Measurements from ENCODE around the gene KCNA3. TPM values are rescaled to one million over a fixed set of nuclear protein-coding genes. Genes with fewer than 3 reads are reported as not detected.
A peak's percentile ranks its signal among the peaks of the same experiment; 100 is the strongest.

The KCNA3 gene
- total and polyA plus RNA-seq, 2 donors = 4.6 to 22.9 TPM

GRCh38 chr1:110688514-110688913, 13.8 kb upstream of the KCNA3 start:
- Histone ChIP-seq H3K27me3 (ENCODE audit: control insufficient read depth in 2 of 2, insufficient read depth in 1 of 2, low read length in 1 of 2) (peaks cover 0 to 3% of the 10 kb centered on the region in 2 donors), H3K4me1 (ENCODE audit: control insufficient read depth in 2 of 2, insufficient read depth in 2 of 2, low read length in 2 of 2) (peaks cover 0 to 4% of the 10 kb centered on the region in 2 donors), H3K4me3 (ENCODE audit: low read length in 2 of 2) (no peak overlapping the region), H3K27ac (ENCODE audit: low read depth in 1 of 2, low read length in 1 of 2) (no peak overlapping the region), H3K36me3 (ENCODE audit: control insufficient read depth in 2 of 2, insufficient read depth in 2 of 2, low read length in 1 of 2) (no peaks in the 10 kb centered on the region), H3K9me3 (ENCODE audit: control insufficient read depth in 2 of 2, insufficient read depth in 1 of 2, low read length in 1 of 2) (no peaks in the 10 kb centered on the region)
- DNase-seq (ENCODE audit: low read depth in 6 of 9, low spot score in 9 of 9) = no peak
- 92% methylated on average over 3 of the region's 3 CpGs for WGBS

- Histone ChIP-seq H3K27ac (ENCODE audit: low read depth in 1 of 2, low read length in 1 of 2) (no peak overlapping the region), H3K36me3 (ENCODE audit: control insufficient read depth in 2 of 2, insufficient read depth in 2 of 2, low read length in 1 of 2) (no peaks in the 10 kb centered on the region), H3K4me3 (ENCODE audit: low read length in 2 of 2) (no peak overlapping the region), H3K4me1 (ENCODE audit: control insufficient read depth in 2 of 2, insufficient read depth in 2 of 2, low read length in 2 of 2) (peaks cover 0 to 4% of the 10 kb centered on the region in 2 donors), H3K9me3 (ENCODE audit: control insufficient read depth in 2 of 2, insufficient read depth in 1 of 2, low read length in 1 of 2) (no peaks in the 10 kb centered on the region), H3K27me3 (ENCODE audit: control insufficient read depth in 2 of 2, insufficient read depth in 1 of 2, low read length in 1 of 2) (no peaks in the 10 kb centered on the region)
- no peak for DNase-seq (ENCODE audit: low read depth in 6 of 9, low spot score in 9 of 9)
- WGBS = 91% methylated on average over 1 of the region's 1 CpG
These were observed 12.5 kb upstream of the KCNA3 start for GRCh38 chr1:110687250-110687649.

- 94% methylated on average over 4 of the region's 4 CpGs for WGBS
- H3K27ac ChIP-seq (ENCODE audit: low read depth in 1 of 2, low read length in 1 of 2) = no peak overlapping the region
- no peak overlapping the region for H3K4me3 ChIP-seq (ENCODE audit: low read length in 2 of 2)
- peak in 2 of 9 donors; percentile 40 to 46 for DNase-seq (ENCODE audit: low read depth in 6 of 9, low spot score in 9 of 9)
- no peaks in the 10 kb centered on the region for H3K9me3 ChIP-seq (ENCODE audit: control insufficient read depth in 2 of 2, insufficient read depth in 1 of 2, low read length in 1 of 2)
- H3K4me1 ChIP-seq (ENCODE audit: control insufficient read depth in 2 of 2, insufficient read depth in 2 of 2, low read length in 2 of 2) = peaks cover 0 to 4% of the 10 kb centered on the region in 2 donors
- no peaks in the 10 kb centered on the region for H3K27me3 ChIP-seq (ENCODE audit: control insufficient read depth in 2 of 2, insufficient read depth in 1 of 2, low read length in 1 of 2)
- H3K36me3 ChIP-seq (ENCODE audit: control insufficient read depth in 2 of 2, insufficient read depth in 2 of 2, low read length in 1 of 2) = no peaks in the 10 kb centered on the region
These were observed 11.4 kb upstream of the KCNA3 start for GRCh38 chr1:110686188-110686587.

GRCh38 chr1:110684491-110684890, 9.8 kb upstream of the KCNA3 start:
- Histone ChIP-seq H3K4me3 (ENCODE audit: low read length in 2 of 2) (no peak overlapping the region), H3K9me3 (ENCODE audit: control insufficient read depth in 2 of 2, insufficient read depth in 1 of 2, low read length in 1 of 2) (no peaks in the 10 kb centered on the region), H3K27me3 (ENCODE audit: control insufficient read depth in 2 of 2, insufficient read depth in 1 of 2, low read length in 1 of 2) (no peaks in the 10 kb centered on the region), H3K27ac (ENCODE audit: low read depth in 1 of 2, low read length in 1 of 2) (no peak overlapping the region), H3K4me1 (ENCODE audit: control insufficient read depth in 2 of 2, insufficient read depth in 2 of 2, low read length in 2 of 2) (peaks cover 0 to 4% of the 10 kb centered on the region in 2 donors), H3K36me3 (ENCODE audit: control insufficient read depth in 2 of 2, insufficient read depth in 2 of 2, low read length in 1 of 2) (no peaks in the 10 kb centered on the region)
- DNase-seq (ENCODE audit: low read depth in 6 of 9, low spot score in 9 of 9) = no peak
- WGBS = 96% methylated on average over 2 of the region's 2 CpGs

- no peaks in the 10 kb centered on the region for H3K27me3 ChIP-seq (ENCODE audit: control insufficient read depth in 2 of 2, insufficient read depth in 1 of 2, low read length in 1 of 2)
These were observed 8.2 kb upstream of the KCNA3 start for GRCh38 chr1:110682898-110683297.

GRCh38 chr1:110680036-110680735, 5.4 kb upstream of the KCNA3 start:
- Histone ChIP-seq H3K27me3 (ENCODE audit: control insufficient read depth in 2 of 2, insufficient read depth in 1 of 2, low read length in 1 of 2) (peaks cover 0 to 3% of the 10 kb centered on the region in 2 donors), H3K4me3 (ENCODE audit: low read length in 2 of 2) (no peak overlapping the region), H3K36me3 (ENCODE audit: control insufficient read depth in 2 of 2, insufficient read depth in 2 of 2, low read length in 1 of 2) (no peaks in the 10 kb centered on the region), H3K9me3 (ENCODE audit: control insufficient read depth in 2 of 2, insufficient read depth in 1 of 2, low read length in 1 of 2) (no peaks in the 10 kb centered on the region), H3K4me1 (ENCODE audit: control insufficient read depth in 2 of 2, insufficient read depth in 2 of 2, low read length in 2 of 2) (peaks cover 6 to 10% of the 10 kb centered on the region in 2 donors), H3K27ac (ENCODE audit: low read depth in 1 of 2, low read length in 1 of 2) (no peak overlapping the region)
- 66% methylated on average over 3 of the region's 3 CpGs for WGBS
- DNase-seq (ENCODE audit: low read depth in 6 of 9, low spot score in 9 of 9) = no peak

More at GRCh38 chr1:110682898-110683297, 8.2 kb upstream of the KCNA3 start:
- H3K4me3 ChIP-seq (ENCODE audit: low read length in 2 of 2) = no peak overlapping the region
- no peaks in the 10 kb centered on the region for H3K36me3 ChIP-seq (ENCODE audit: control insufficient read depth in 2 of 2, insufficient read depth in 2 of 2, low read length in 1 of 2)
- H3K9me3 ChIP-seq (ENCODE audit: control insufficient read depth in 2 of 2, insufficient read depth in 1 of 2, low read length in 1 of 2) = no peaks in the 10 kb centered on the region
- DNase-seq (ENCODE audit: low read depth in 6 of 9, low spot score in 9 of 9) = no peak
- H3K27ac ChIP-seq (ENCODE audit: low read depth in 1 of 2, low read length in 1 of 2) = no peak overlapping the region
- H3K4me1 ChIP-seq (ENCODE audit: control insufficient read depth in 2 of 2, insufficient read depth in 2 of 2, low read length in 2 of 2) = peaks cover 0 to 4% of the 10 kb centered on the region in 2 donors
- 97% methylated on average over 1 of the region's 1 CpG for WGBS

GRCh38 chr1:110677526-110677925, 2.8 kb upstream of the KCNA3 start:
- no peak overlapping the region for H3K27ac ChIP-seq (ENCODE audit: low read depth in 1 of 2, low read length in 1 of 2)
- DNase-seq (ENCODE audit: low read depth in 6 of 9, low spot score in 9 of 9) = no peak
- no peaks in the 10 kb centered on the region for H3K36me3 ChIP-seq (ENCODE audit: control insufficient read depth in 2 of 2, insufficient read depth in 2 of 2, low read length in 1 of 2)
- H3K27me3 ChIP-seq (ENCODE audit: control insufficient read depth in 2 of 2, insufficient read depth in 1 of 2, low read length in 1 of 2) = peaks cover 0 to 14% of the 10 kb centered on the region in 2 donors
- no peak overlapping the region for H3K4me3 ChIP-seq (ENCODE audit: low read length in 2 of 2)
- 92% methylated on average over 3 of the region's 3 CpGs for whole genome bisulfite sequencing
- H3K9me3 ChIP-seq (ENCODE audit: control insufficient read depth in 2 of 2, insufficient read depth in 1 of 2, low read length in 1 of 2) = peaks cover 0 to 9% of the 10 kb centered on the region in 2 donors
- H3K4me1 ChIP-seq (ENCODE audit: control insufficient read depth in 2 of 2, insufficient read depth in 2 of 2, low read length in 2 of 2) = peaks cover 8 to 25% of the 10 kb centered on the region in 2 donors

GRCh38 chr1:110676970-110677369, 2.2 kb upstream of the KCNA3 start:
- Histone ChIP-seq H3K4me1 (ENCODE audit: control insufficient read depth in 2 of 2, insufficient read depth in 2 of 2, low read length in 2 of 2) (peaks cover 8 to 25% of the 10 kb centered on the region in 2 donors), H3K9me3 (ENCODE audit: control insufficient read depth in 2 of 2, insufficient read depth in 1 of 2, low read length in 1 of 2) (peaks cover 0 to 9% of the 10 kb centered on the region in 2 donors), H3K27me3 (ENCODE audit: control insufficient read depth in 2 of 2, insufficient read depth in 1 of 2, low read length in 1 of 2) (peaks cover 0 to 14% of the 10 kb centered on the region in 2 donors), H3K27ac (ENCODE audit: low read depth in 1 of 2, low read length in 1 of 2) (no peak overlapping the region), H3K36me3 (ENCODE audit: control insufficient read depth in 2 of 2, insufficient read depth in 2 of 2, low read length in 1 of 2) (no peaks in the 10 kb centered on the region), H3K4me3 (ENCODE audit: low read length in 2 of 2) (no peak overlapping the region)
- no peak for DNase-seq (ENCODE audit: low read depth in 6 of 9, low spot score in 9 of 9)
- WGBS = 96% methylated on average over 4 of the region's 4 CpGs

GRCh38 chr1:110675060-110675791, 486 bp upstream of the KCNA3 start:
- peak overlapping the region in 1 of 2 donors; percentile 97 for H3K27ac ChIP-seq (ENCODE audit: low read depth in 1 of 2, low read length in 1 of 2)
- H3K9me3 ChIP-seq (ENCODE audit: control insufficient read depth in 2 of 2, insufficient read depth in 1 of 2, low read length in 1 of 2) = peaks cover 0 to 9% of the 10 kb centered on the region in 2 donors
- peak in 1 of 9 donors; percentile 46 for DNase-seq (ENCODE audit: low read depth in 6 of 9, low spot score in 9 of 9)
- peaks cover 0 to 14% of the 10 kb centered on the region in 2 donors for H3K27me3 ChIP-seq (ENCODE audit: control insufficient read depth in 2 of 2, insufficient read depth in 1 of 2, low read length in 1 of 2)
- peak overlapping the region; percentile 66 to 91 for H3K4me3 ChIP-seq (ENCODE audit: low read length in 2 of 2)
- no peaks in the 10 kb centered on the region for H3K36me3 ChIP-seq (ENCODE audit: control insufficient read depth in 2 of 2, insufficient read depth in 2 of 2, low read length in 1 of 2)
- H3K4me1 ChIP-seq (ENCODE audit: control insufficient read depth in 2 of 2, insufficient read depth in 2 of 2, low read length in 2 of 2) = peaks cover 8 to 27% of the 10 kb centered on the region in 2 donors
- 22% methylated on average over 57 of the region's 57 CpGs for WGBS
